ENCODE data around the gene MYL6B.

MYL6B gene

GRCh38 chr12:56122637-56123036 is 29.8 kb upstream of the MYL6B start:
- no peak for DNase-seq (ENCODE audit: low spot score)

- no peak for DNase-seq (ENCODE audit: low spot score)
Observed at GRCh38 chr12:56124133-56124532, 28.3 kb upstream of the MYL6B start.

GRCh38 chr12:56126732-56127239 is 25.6 kb upstream of the MYL6B start:
- no peak for DNase-seq (ENCODE audit: low spot score)

GRCh38 chr12:56127485-56127887 is 24.9 kb upstream of the MYL6B start:
- DNase-seq (ENCODE audit: low spot score), result no peak

- DNase-seq (ENCODE audit: low spot score), result peak; percentile 100
Observed at GRCh38 chr12:56127888-56128669, 24.3 kb upstream of the MYL6B start, which contains the start of gene ESYT1. ESYT1 (plus strand) TSS chr12:56128267; CDS start chr12:56128320, 53 bp downstream.

- no peak for DNase-seq (ENCODE audit: low spot score)
Observed at GRCh38 chr12:56128670-56129205, 23.6 kb upstream of the MYL6B start.

- DNase-seq (ENCODE audit: low spot score), result no peak
Observed at GRCh38 chr12:56129206-56129941, 23.0 kb upstream of the MYL6B start.

GRCh38 chr12:56129942-56130495 is 22.4 kb upstream of the MYL6B start:
- no peak for DNase-seq (ENCODE audit: low spot score)

- no peak for DNase-seq (ENCODE audit: low spot score)
Observed at GRCh38 chr12:56130876-56131275, 21.5 kb upstream of the MYL6B start.

- no peak for DNase-seq (ENCODE audit: low spot score)
Observed at GRCh38 chr12:56134897-56135296, 17.5 kb upstream of the MYL6B start.

- DNase-seq (ENCODE audit: low spot score), result no peak
Observed at GRCh38 chr12:56137853-56138571, 14.4 kb upstream of the MYL6B start.

- no peak for DNase-seq (ENCODE audit: low spot score)
Observed at GRCh38 chr12:56141946-56142784, 10.2 kb upstream of the MYL6B start.

- DNase-seq (ENCODE audit: low spot score), result no peak
Observed at GRCh38 chr12:56143217-56143616, 9.2 kb upstream of the MYL6B start.

- no peak for DNase-seq (ENCODE audit: low spot score)
Observed at GRCh38 chr12:56143870-56144269, 8.5 kb upstream of the MYL6B start.

GRCh38 chr12:56145217-56145616 is 7.2 kb upstream of the MYL6B start:
- DNase-seq (ENCODE audit: low spot score), result no peak

GRCh38 chr12:56146492-56147460 is 5.6 kb upstream of the MYL6B start:
- DNase-seq (ENCODE audit: low spot score), result no peak

- no peak for DNase-seq (ENCODE audit: low spot score)
Observed at GRCh38 chr12:56150563-56150962, 1.8 kb upstream of the MYL6B start.

- no peak for DNase-seq (ENCODE audit: low spot score)
Observed at GRCh38 chr12:56151672-56152131, 685 bp upstream of the MYL6B start.

Data from COLO829 (cell line).